BJ (cell line): ENCODE measurements around the gene PRKACA. TPM values are rescaled to one million over a fixed set of nuclear protein-coding genes. Genes with fewer than 3 reads are reported as not detected.

Experiments used
- CTCF ChIA-PET: fragments of 350-600 bp; formaldehyde crosslinking; extraction: SDS; loops from one replicate; lab custom pipeline; 2021; ENCODE audit warnings: antibody characterized with exemption, inconsistent platforms; lab: Yijun Ruan, JAX
- POLR2A ChIA-PET: fragments of 300-600 bp; sonication (Branson Sonifier 250); formaldehyde crosslinking; extraction: SDS; loops from one replicate; lab custom pipeline; 2021; ENCODE audit warnings: antibody characterized with exemption; lab: Charles Lee
- DNase-seq: peaks from one replicate; pipeline ENCODE4 v3.0.0-alpha.2; 2011; ENCODE audit warnings: low read depth
- H3K27me3 ChIP-seq: 2 replicates; pipeline ENCODE4 v1.6.0; 2011; ENCODE audit warnings: low read length; ENCODE audit not compliant: control insufficient read depth, insufficient read depth
- H3K36me3 ChIP-seq: 2 replicates; pipeline ENCODE4 v1.5.1; 2011; ENCODE audit warnings: low read length; ENCODE audit not compliant: control insufficient read depth, insufficient read depth
- H3K4me3 ChIP-seq: 2 replicates; pipeline ENCODE4 v1.5.1; 2011; ENCODE audit warnings: low read depth, mild to moderate bottlenecking, control low read depth, low read length
- CTCF ChIP-seq: IDR thresholded peaks from 2 replicates; pipeline ENCODE4 v1.5.1; 2011; ENCODE audit warnings: low read depth, mild to moderate bottlenecking, control low read depth, inconsistent platforms, low read length, moderate library complexity; ENCODE audit not compliant: insufficient read depth
- polyA plus RNA-seq: library from polyadenylated mRNA; depleted of rRNA; stranded (reverse); fragments of >200 nt; gene quantifications from 2 replicates; pipeline ENCODE4 v1.2.3, GENCODE V29; 2011

The PRKACA gene
- polyA plus RNA-seq, 1 experiment = 35.4 TPM

- CTCF ChIA-PET = interaction anchor here (1.0 to 2.0 kb wide), 7 partner anchors 9 to 236 kb away, joined by 3 to 11 read pairs (median 4); partner anchors contain the start of genes ASF1B and IL27RA
- H3K27me3 ChIP-seq = no peaks in the 10 kb centered on the region
- peak overlapping the region; percentile 85 for H3K4me3 ChIP-seq
- no peaks in the 10 kb centered on the region for H3K36me3 ChIP-seq
- POLR2A ChIA-PET = interaction anchor here (0.6 kb wide), 1 partner anchor 60 kb away, joined by 3 read pairs; no protein-coding TSS in a partner anchor
- TF ChIP-seq CTCF = no peak
- DNase-seq = no peak
Observed at GRCh38 chr19:14116918-14117578, 514 bp downstream of the PRKACA start.

DNA sequence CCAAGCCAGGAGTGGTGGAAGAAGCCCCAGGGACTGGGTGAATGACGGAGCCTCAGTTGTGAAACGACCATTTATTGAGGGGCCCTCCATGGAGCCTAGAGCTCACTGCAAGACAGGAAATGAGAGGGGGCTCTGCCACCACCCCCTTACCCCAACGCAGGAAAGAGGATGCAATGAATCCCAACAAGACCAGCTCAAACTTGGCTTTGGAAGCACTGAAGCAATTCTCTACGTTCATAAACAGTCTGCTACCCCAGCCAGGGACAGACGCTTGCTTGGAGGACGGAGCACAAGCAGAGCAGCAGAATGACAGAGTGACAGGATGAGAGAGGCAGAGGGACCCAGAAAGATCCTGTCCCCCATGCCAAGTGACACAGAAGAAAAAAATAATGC lies 1.0 kb downstream of the PRKACA start:
- ChIA-PET POLR2A (interaction anchor here (0.6 kb wide), 1 partner anchor 59 kb away, joined by 3 read pairs; no protein-coding TSS in a partner anchor), CTCF (interaction anchor here (0.8 to 2.0 kb wide), 6 partner anchors 8 to 236 kb away, joined by 3 to 11 read pairs (median 4); partner anchors contain the start of genes ASF1B and IL27RA)
- TF ChIP-seq CTCF = no peak
- Histone ChIP-seq H3K4me3 (peak overlapping the region; percentile 85), H3K36me3 (no peaks in the 10 kb centered on the region), H3K27me3 (no peaks in the 10 kb centered on the region)
- DNase-seq = no peak

- CTCF ChIA-PET = interaction anchor here (0.8 to 2.7 kb wide), 7 partner anchors 10 to 254 kb away, joined by 3 to 11 read pairs (median 4); partner anchors contain the start of gene ASF1B
- no peak for TF ChIP-seq CTCF
- no peaks in the 10 kb centered on the region for H3K27me3 ChIP-seq
- DNase-seq = no peak
- H3K36me3 ChIP-seq = no peaks in the 10 kb centered on the region
- POLR2A ChIA-PET = no interaction called here
- H3K4me3 ChIP-seq = no peak overlapping the region
Observed at GRCh38 chr19:14115756-14116155, 1.8 kb downstream of the PRKACA start.

DNA sequence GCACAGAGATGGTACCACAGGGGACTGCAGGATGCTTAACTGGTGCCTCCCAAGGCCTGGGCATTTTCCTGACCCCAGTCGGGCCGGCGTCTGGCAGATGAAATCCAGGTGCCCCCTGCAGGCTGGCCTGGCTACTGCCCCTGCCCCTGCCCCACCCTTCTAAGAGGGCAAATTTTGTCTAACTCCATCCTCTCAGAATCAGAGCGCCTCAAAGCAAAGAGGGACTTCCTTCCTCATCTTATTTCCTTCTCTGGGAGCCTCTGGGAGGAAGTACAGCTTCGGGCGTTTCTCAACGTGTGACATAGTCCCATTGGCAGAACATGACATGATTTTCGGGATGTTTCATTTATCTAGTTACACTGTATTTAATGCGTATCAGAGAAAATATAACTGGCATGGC lies 2.7 kb downstream of the PRKACA start:
- H3K36me3 ChIP-seq = no peaks in the 10 kb centered on the region
- H3K4me3 ChIP-seq = no peak overlapping the region
- CTCF ChIA-PET = interaction anchor here (1.1 to 2.7 kb wide), 11 partner anchors 9 to 253 kb away, joined by 3 to 11 read pairs (median 5); partner anchors contain the start of gene ASF1B
- POLR2A ChIA-PET = no interaction called here
- TF ChIP-seq CTCF = peak; percentile 61
- H3K27me3 ChIP-seq = no peaks in the 10 kb centered on the region
- DNase-seq = no peak

DNA sequence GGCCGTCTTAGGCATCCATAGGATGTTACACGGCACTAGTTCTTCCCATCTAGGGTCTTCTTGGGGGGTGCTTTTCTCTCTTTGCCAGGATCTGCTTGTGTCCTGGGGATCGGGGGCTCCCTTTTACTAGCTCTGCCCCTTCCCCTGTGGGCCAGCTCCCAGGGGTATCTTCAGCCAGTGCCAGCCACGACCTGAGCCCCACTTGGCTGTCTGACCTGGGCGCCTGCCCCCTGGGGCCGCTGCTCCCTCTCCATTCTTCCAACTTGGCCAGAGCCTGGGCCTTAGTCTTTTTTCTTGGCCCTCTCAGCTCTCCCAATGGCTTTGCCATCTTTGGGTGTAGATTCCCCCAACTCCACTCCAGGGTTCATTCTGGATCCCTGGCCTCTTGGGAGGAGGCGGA lies 3.1 kb downstream of the PRKACA start:
- no peaks in the 10 kb centered on the region for H3K27me3 ChIP-seq
- H3K4me3 ChIP-seq = no peak overlapping the region
- no peak for DNase-seq
- CTCF ChIA-PET = interaction anchor here (1.1 to 2.7 kb wide), 8 partner anchors 9 to 252 kb away, joined by 3 to 7 read pairs (median 5); partner anchors contain the start of gene ASF1B
- POLR2A ChIA-PET = interaction anchor here (0.6 kb wide), 1 partner anchor 1148 kb away, joined by 3 read pairs; no protein-coding TSS in a partner anchor
- TF ChIP-seq CTCF = no peak
- no peaks in the 10 kb centered on the region for H3K36me3 ChIP-seq
